Caco-2 (cell line): Measurements from ENCODE around the gene ATP13A1. TPM values are rescaled to one million over a fixed set of nuclear protein-coding genes. Genes with fewer than 3 reads are reported as not detected.

Experiments used
- BruUV-seq: library from RNA; stranded (reverse); fragments of 400-500 nt; replicated peaks from 2 replicates; lab custom pipeline; 2021; lab: Mats Ljungman, UMichigan
- CTCF ChIA-PET: fragments of 300-600 bp; sonication (Branson Sonifier 250); formaldehyde crosslinking; loops from one replicate; lab custom pipeline; 2022; ENCODE audit warnings: antibody characterized with exemption; lab: Charles Lee
- POLR2A ChIA-PET: fragments of 300-600 bp; sonication (Branson Sonifier 250); formaldehyde crosslinking; loops from one replicate; lab custom pipeline; 2022; ENCODE audit warnings: antibody characterized with exemption; lab: Charles Lee
- DNase-seq, 2 experiments: peaks; one replicate each; pipeline versions ENCODE4 v3.0.0 to v3.0.0-alpha.2; 2020 to 2022
- H3K27me3 ChIP-seq: replicated peaks from 2 replicates; pipeline ENCODE4 v1.6.0; 2011; ENCODE audit warnings: low read length; ENCODE audit not compliant: control insufficient read depth, insufficient read depth
- H3K36me3 ChIP-seq: 2 replicates; pipeline ENCODE4 v1.5.1; 2011; ENCODE audit warnings: low read length; ENCODE audit not compliant: control insufficient read depth, insufficient read depth
- H3K4me1 ChIP-seq: fragments of 250-450 bp; sonication (Bioruptor Pico); 2 replicates; pipeline ENCODE4 v1.5.1; 2020; ENCODE audit warnings: mild to moderate bottlenecking
- H3K4me3 ChIP-seq: 2 replicates; pipeline ENCODE4 v1.5.1; 2011; ENCODE audit warnings: low read depth, mild to moderate bottlenecking, control low read depth, low read length
- H3K9me3 ChIP-seq: fragments of 250-450 bp; sonication (Bioruptor Pico); 2 replicates; pipeline ENCODE4 v1.5.1; 2020; ENCODE audit warnings: mild to moderate bottlenecking, moderate library complexity
- H3K27ac Mint-ChIP-seq: one replicate; pipeline ENCODE4 v1.8.0; 2022; ENCODE audit warnings: mixed read lengths; ENCODE audit not compliant: unreplicated experiment
- H3K27me3 Mint-ChIP-seq: one replicate; pipeline ENCODE4 v1.8.0; 2022; ENCODE audit warnings: mixed read lengths; ENCODE audit not compliant: insufficient read depth, unreplicated experiment
- H3K36me3 Mint-ChIP-seq: one replicate; pipeline ENCODE4 v1.8.0; 2022; ENCODE audit warnings: mild to moderate bottlenecking, mixed read lengths; ENCODE audit not compliant: insufficient read depth, unreplicated experiment
- H3K4me1 Mint-ChIP-seq: one replicate; pipeline ENCODE4 v1.8.0; 2022; ENCODE audit warnings: low read depth, mixed read lengths; ENCODE audit not compliant: unreplicated experiment
- H3K4me3 Mint-ChIP-seq: one replicate; pipeline ENCODE4 v1.8.0; 2022; ENCODE audit warnings: mild to moderate bottlenecking, moderate library complexity, mixed read lengths; ENCODE audit not compliant: unreplicated experiment
- H3K9me3 Mint-ChIP-seq: one replicate; pipeline ENCODE4 v1.8.0; 2022; ENCODE audit warnings: mixed read lengths; ENCODE audit not compliant: unreplicated experiment
- CTCF ChIP-seq, 2 experiments: fragments of 200-600 bp in 1 of 2; IDR thresholded peaks; 1 replicate in 1 of 2; 2 replicates in 1 of 2; pipeline versions ENCODE4 v1.5.1 to v1.8.0; 2011 to 2022; ENCODE audit warnings: antibody characterized with exemption in 1 of 2, control low read depth in 1 of 2, inconsistent platforms in 1 of 2, low read depth in 1 of 2, low read length in 1 of 2, mild to moderate bottlenecking in 1 of 2, moderate library complexity in 1 of 2; ENCODE audit not compliant: insufficient read depth in 1 of 2, severe bottlenecking in 1 of 2, unreplicated experiment in 1 of 2
- intact Hi-C: fragments of 100-400 bp; cut with micrococcal nuclease; formaldehyde crosslinking; loops from one replicate; pipeline ENCODE4 v1.10.0; 2022; ENCODE audit not compliant: unreplicated experiment
- total RNA-seq: library from RNA; stranded (reverse); gene quantifications from 2 replicates; pipeline ENCODE4 v1.2.3, GENCODE V29; 2022

Gene ATP13A1
- total RNA-seq, 1 experiment from 2014 or later, result 83.0 TPM

GRCh38 chr19:19654441-19654840 lies 9.0 kb downstream of the ATP13A1 start:
- H3K4me3 ChIP-seq, result no peak overlapping the region
- Mint-ChIP-seq H3K4me1 (no peaks in the 10 kb centered on the region), H3K4me3 (no peak overlapping the region), H3K9me3 (no peaks in the 10 kb centered on the region), H3K36me3 (peaks cover 50% of the 10 kb centered on the region), H3K27ac (no peak overlapping the region), H3K27me3 (no peaks in the 10 kb centered on the region)
- H3K9me3 ChIP-seq, result no peaks in the 10 kb centered on the region
- intact Hi-C loops, result no loop called here
- peaks cover 2% of the 10 kb centered on the region for H3K36me3 ChIP-seq
- no peak for DNase-seq
- no peak for TF ChIP-seq CTCF (IDR thresholded peaks at IDR 0.05; ENCODE audit: insufficient read depth in 1 of 2, low read depth in 1 of 2, low read length in 1 of 2, severe bottlenecking in 1 of 2, unreplicated experiment in 1 of 2)
- ChIA-PET CTCF (no interaction called here), POLR2A (no interaction called here)
- H3K27me3 ChIP-seq, result no peaks in the 10 kb centered on the region
- H3K4me1 ChIP-seq, result no peaks in the 10 kb centered on the region
- BruUV-seq, result no TSS peak

DNA sequence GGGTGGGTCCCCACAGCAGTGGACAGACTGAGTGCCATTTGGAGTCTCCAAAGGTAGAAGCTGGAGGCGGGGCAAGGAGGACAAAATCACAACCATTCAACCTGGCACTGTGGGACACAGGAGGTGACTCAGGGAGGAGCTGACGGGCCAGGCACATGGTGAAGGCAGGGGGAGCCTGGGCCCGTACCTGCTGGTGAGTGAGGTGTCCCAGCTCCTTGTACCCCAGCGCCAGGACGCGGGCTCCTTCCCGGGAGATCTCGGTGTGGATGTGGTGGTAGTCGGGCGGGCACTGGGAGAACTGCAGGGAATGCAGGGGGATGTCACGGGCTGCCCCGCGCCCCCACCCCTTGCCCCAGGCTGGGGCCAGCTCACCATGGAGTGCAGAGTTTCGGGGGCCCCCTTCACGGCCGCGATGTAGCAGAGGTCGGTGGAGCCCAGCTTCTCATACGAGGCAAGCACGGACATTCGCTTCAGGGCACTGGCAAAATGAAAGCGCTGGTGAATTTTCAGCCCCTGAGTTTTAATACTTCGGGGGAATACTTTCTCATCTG lies 9.8 kb downstream of the ATP13A1 start:
- H3K27me3 ChIP-seq, result no peaks in the 10 kb centered on the region
- no peak overlapping the region for H3K4me3 Mint-ChIP-seq
- ChIA-PET POLR2A (no interaction called here), CTCF (no interaction called here)
- intact Hi-C loops, result no loop called here
- no TSS peak for BruUV-seq
- H3K27me3 Mint-ChIP-seq, result no peaks in the 10 kb centered on the region
- no peaks in the 10 kb centered on the region for H3K9me3 Mint-ChIP-seq
- H3K9me3 ChIP-seq, result no peaks in the 10 kb centered on the region
- TF ChIP-seq CTCF (IDR thresholded peaks at IDR 0.05; ENCODE audit: insufficient read depth in 1 of 2, low read depth in 1 of 2, low read length in 1 of 2, severe bottlenecking in 1 of 2, unreplicated experiment in 1 of 2), result no peak
- no peaks in the 10 kb centered on the region for H3K4me1 Mint-ChIP-seq
- H3K27ac Mint-ChIP-seq, result no peak overlapping the region
- H3K4me1 ChIP-seq, result no peaks in the 10 kb centered on the region
- H3K4me3 ChIP-seq, result no peak overlapping the region
- peaks cover 55% of the 10 kb centered on the region for H3K36me3 Mint-ChIP-seq
- peaks cover 2% of the 10 kb centered on the region for H3K36me3 ChIP-seq
- DNase-seq, result no peak

GRCh38 chr19:19652482-19653295 lies 10.8 kb downstream of the ATP13A1 start:
- no TSS peak for BruUV-seq
- intact Hi-C loops, result no loop called here
- Mint-ChIP-seq H3K36me3 (peaks cover 55% of the 10 kb centered on the region), H3K4me3 (no peak overlapping the region), H3K27ac (no peak overlapping the region), H3K4me1 (no peaks in the 10 kb centered on the region), H3K27me3 (no peaks in the 10 kb centered on the region), H3K9me3 (no peaks in the 10 kb centered on the region)
- no peaks in the 10 kb centered on the region for H3K27me3 ChIP-seq
- H3K36me3 ChIP-seq, result peaks cover 2% of the 10 kb centered on the region
- no peak for DNase-seq
- no peaks in the 10 kb centered on the region for H3K9me3 ChIP-seq
- TF ChIP-seq CTCF (IDR thresholded peaks at IDR 0.05; ENCODE audit: insufficient read depth in 1 of 2, low read depth in 1 of 2, low read length in 1 of 2, severe bottlenecking in 1 of 2, unreplicated experiment in 1 of 2), result no peak
- ChIA-PET POLR2A (no interaction called here), CTCF (no interaction called here)
- H3K4me3 ChIP-seq, result no peak overlapping the region
- no peaks in the 10 kb centered on the region for H3K4me1 ChIP-seq
